H9 (cell line): ENCODE data around the gene NADSYN1. TPM values are rescaled to one million over a fixed set of nuclear protein-coding genes. Genes with fewer than 3 reads are reported as not detected.

Source experiments
- DNase-seq: peaks from one replicate; pipeline ENCODE4 v3.0.0-alpha.2; 2017
- H2AFZ ChIP-seq: one replicate; pipeline ENCODE4 v1.6.1; 2013; ENCODE audit warnings: mild to moderate bottlenecking, low read length, control low read depth, moderate library complexity
- H2AK5ac ChIP-seq: 2 replicates; pipeline ENCODE4 v1.6.1; 2013; ENCODE audit warnings: low read length, control low read depth, mixed read lengths; ENCODE audit not compliant: insufficient read length
- H2BK120ac ChIP-seq: one replicate; pipeline ENCODE4 v1.6.1; 2013; ENCODE audit warnings: low read depth, mild to moderate bottlenecking, low read length, control low read depth, inconsistent platforms; ENCODE audit not compliant: poor library complexity, severe bottlenecking
- H2BK12ac ChIP-seq: 2 replicates; pipeline ENCODE4 v1.6.1; 2013; ENCODE audit warnings: low read length, control low read depth, mixed read lengths, low read depth; ENCODE audit not compliant: insufficient read length
- H2BK15ac ChIP-seq: 2 replicates; pipeline ENCODE4 v1.6.1; 2013; ENCODE audit warnings: low read depth, low read length, control low read depth
- H2BK20ac ChIP-seq: one replicate; pipeline ENCODE4 v1.6.1; 2013; ENCODE audit warnings: low read depth, mild to moderate bottlenecking, low read length, control low read depth, inconsistent platforms; ENCODE audit not compliant: poor library complexity, severe bottlenecking
- H2BK5ac ChIP-seq: 2 replicates; pipeline ENCODE4 v1.6.1; 2013; ENCODE audit warnings: low read length, control low read depth, mixed read lengths; ENCODE audit not compliant: insufficient read length
- H3K14ac ChIP-seq: 2 replicates; pipeline ENCODE4 v1.6.1; 2013; ENCODE audit warnings: low read length, control low read depth; ENCODE audit not compliant: insufficient read depth
- H3K18ac ChIP-seq: 2 replicates; pipeline ENCODE4 v1.6.1; 2013; ENCODE audit warnings: low read depth, mild to moderate bottlenecking, mixed read lengths, low read length, control low read depth; ENCODE audit not compliant: insufficient read length
- H3K23ac ChIP-seq: 2 replicates; pipeline ENCODE4 v1.6.1; 2013; ENCODE audit warnings: low read length, control low read depth, mixed read lengths, low read depth; ENCODE audit not compliant: insufficient read length
- H3K23me2 ChIP-seq: 2 replicates; pipeline ENCODE4 v1.6.1; 2013; ENCODE audit warnings: low read depth, mild to moderate bottlenecking, mixed read lengths, low read length, control low read depth; ENCODE audit not compliant: insufficient read length, poor library complexity, severe bottlenecking
- H3K27ac ChIP-seq: 2 replicates; pipeline ENCODE4 v1.5.1; 2013; ENCODE audit warnings: low read length, control low read depth, mixed read lengths, low read depth; ENCODE audit not compliant: insufficient read length
- H3K27me3 ChIP-seq: 2 replicates; pipeline ENCODE4 v1.6.1; 2013; ENCODE audit warnings: low read length, control low read depth, inconsistent platforms; ENCODE audit not compliant: insufficient read depth
- H3K4ac ChIP-seq: 2 replicates; pipeline ENCODE4 v1.6.1; 2013; ENCODE audit warnings: low read depth, mild to moderate bottlenecking, control low read depth, inconsistent platforms, low read length, moderate library complexity
- H3K4me1 ChIP-seq: 2 replicates; pipeline ENCODE4 v1.6.1; 2013; ENCODE audit warnings: low read length, control low read depth, inconsistent platforms; ENCODE audit not compliant: insufficient read depth
- H3K4me2 ChIP-seq: 2 replicates; pipeline ENCODE4 v1.6.1; 2013; ENCODE audit warnings: low read length, control low read depth, mixed read lengths; ENCODE audit not compliant: insufficient read length, insufficient read depth
- H3K56ac ChIP-seq: 2 replicates; pipeline ENCODE4 v1.6.1; 2013; ENCODE audit warnings: low read depth, mild to moderate bottlenecking, mixed read lengths, low read length, control low read depth; ENCODE audit not compliant: insufficient read length
- H3K79me1 ChIP-seq: 2 replicates; pipeline ENCODE4 v1.6.1; 2013; ENCODE audit warnings: low read depth, mild to moderate bottlenecking, moderate library complexity, low read length, control low read depth, inconsistent platforms; ENCODE audit not compliant: insufficient read depth, poor library complexity, severe bottlenecking
- H3K79me2 ChIP-seq: 2 replicates; pipeline ENCODE4 v1.6.1; 2013; ENCODE audit warnings: low read length, control low read depth, inconsistent platforms; ENCODE audit not compliant: insufficient read depth
- H3K9ac ChIP-seq: 2 replicates; pipeline ENCODE4 v1.6.1; 2013; ENCODE audit warnings: low read length, control low read depth, mixed read lengths; ENCODE audit not compliant: insufficient read length; ENCODE audit errors: extremely low read depth
- H3K9me3 ChIP-seq: one replicate; pipeline ENCODE4 v1.6.1; 2013; ENCODE audit warnings: low read depth, low read length, inconsistent platforms; ENCODE audit not compliant: control insufficient read depth
- H3T11ph ChIP-seq: one replicate; pipeline ENCODE4 v1.6.1; 2013; ENCODE audit warnings: mild to moderate bottlenecking, low read length, control low read depth, inconsistent platforms
- H4K20me1 ChIP-seq: one replicate; pipeline ENCODE4 v1.6.1; 2013; ENCODE audit not compliant: control insufficient read depth, insufficient read length, insufficient read depth
- H4K5ac ChIP-seq: 2 replicates; pipeline ENCODE4 v1.6.1; 2013; ENCODE audit warnings: low read depth, mild to moderate bottlenecking, mixed read lengths, low read length, control low read depth; ENCODE audit not compliant: insufficient read length
- H4K8ac ChIP-seq: replicated peaks from 2 replicates; pipeline ENCODE4 v1.6.1; 2013; ENCODE audit warnings: low read length, control low read depth, mixed read lengths, low read depth; ENCODE audit not compliant: insufficient read length
- H4K91ac ChIP-seq: 2 replicates; pipeline ENCODE4 v1.6.1; 2013; ENCODE audit warnings: low read depth, mild to moderate bottlenecking, moderate library complexity, mixed read lengths, low read length, control low read depth; ENCODE audit not compliant: insufficient read length
- H3K27ac Mint-ChIP-seq, 3 experiments: 2 replicates in 2 of 3; 3 replicates in 1 of 3; pipeline ENCODE4 v1.8.0; 2020 to 2021; ENCODE audit warnings: mixed read lengths in 3 of 3, mild to moderate bottlenecking in 1 of 3, moderate library complexity in 1 of 3
- H3K27me3 Mint-ChIP-seq: 2 replicates; pipeline ENCODE4 v1.8.0; 2021; ENCODE audit warnings: low read depth, mild to moderate bottlenecking, moderate library complexity, mixed read lengths
- H3K36me3 Mint-ChIP-seq, 3 experiments: 2 replicates in 2 of 3; 3 replicates in 1 of 3; pipeline ENCODE4 v1.8.0; 2020 to 2021; ENCODE audit warnings: low read depth in 3 of 3, mixed read lengths in 3 of 3; ENCODE audit not compliant: insufficient read depth in 1 of 3
- H3K4me1 Mint-ChIP-seq, 2 experiments: 2 replicates each; pipeline ENCODE4 v1.8.0; 2020; ENCODE audit warnings: mixed read lengths in 2 of 2
- H3K4me3 Mint-ChIP-seq, 2 experiments: 2 replicates in 1 of 2; 3 replicates in 1 of 2; pipeline ENCODE4 v1.8.0; 2020 to 2021; ENCODE audit warnings: mild to moderate bottlenecking in 2 of 2, mixed read lengths in 2 of 2, moderate library complexity in 1 of 2
- H3K9me3 Mint-ChIP-seq, 2 experiments: 2 replicates in 1 of 2; 3 replicates in 1 of 2; pipeline ENCODE4 v1.8.0; 2020; ENCODE audit warnings: mild to moderate bottlenecking in 2 of 2, mixed read lengths in 2 of 2, moderate library complexity in 1 of 2
- CTCF ChIP-seq: fragments of 200-600 bp; sonication (generic); conservative IDR thresholded peaks from 3 replicates; pipeline ENCODE4 v1.8.0; 2021; ENCODE audit warnings: antibody characterized with exemption, mild to moderate bottlenecking
- WGBS: extraction: QIAGEN DNeasy Blood & Tissue Kit; methylation state at CpG from one replicate; pipeline ENCODE4 v1.1.7; 2013; ENCODE audit warnings: missing lambda C conversion rate, low lambda C conversion rate, mixed read lengths; ENCODE audit not compliant: insufficient read length; ENCODE audit errors: extremely low coverage; 5-methylcytosine and 5-hydroxymethylcytosine counted together
- total RNA-seq: library from RNA; stranded (reverse); gene quantifications from 2 replicates; pipeline ENCODE4 v1.2.1, GENCODE V29; 2021

NADSYN1 gene
- total RNA-seq, 1 experiment from 2014 or later: 44.2 TPM

GRCh38 chr11:71470946-71471345, 17.9 kb downstream of the NADSYN1 start:
- H4K91ac ChIP-seq: no peak overlapping the region
- H3K14ac ChIP-seq: no peak overlapping the region
- no peaks in the 10 kb centered on the region for H3K4me1 ChIP-seq
- H3K4me2 ChIP-seq: no peak overlapping the region
- no peak overlapping the region for H4K5ac ChIP-seq
- no peak overlapping the region for H3K18ac ChIP-seq
- no peak overlapping the region for H2BK5ac ChIP-seq
- H3K27me3 Mint-ChIP-seq: no peaks in the 10 kb centered on the region
- no peak overlapping the region for H3K9ac ChIP-seq
- H3K4me3 Mint-ChIP-seq: no peak overlapping the region
- WGBS: no CpG with 5 or more reads among the region's 6 CpGs
- peaks cover 0 to 2% of the 10 kb centered on the region in 2 experiments; a peak in 1 of 4 replicates for H3K4me1 Mint-ChIP-seq
- H4K20me1 ChIP-seq: no peaks in the 10 kb centered on the region
- no peak overlapping the region for H2AK5ac ChIP-seq
- no peaks in the 10 kb centered on the region for H3K79me1 ChIP-seq
- peaks cover 30 to 65% (median 49%) of the 10 kb centered on the region in 3 experiments; a peak in 6 of 7 replicates for H3K36me3 Mint-ChIP-seq
- H3K4ac ChIP-seq: no peak overlapping the region
- H3K23ac ChIP-seq: no peak overlapping the region
- DNase-seq: no peak
- no peak overlapping the region for H3T11ph ChIP-seq
- peaks cover 16% of the 10 kb centered on the region for H3K9me3 ChIP-seq
- no peaks in the 10 kb centered on the region for H3K27me3 ChIP-seq
- H2BK15ac ChIP-seq: no peak overlapping the region
- no peak overlapping the region for H3K27ac Mint-ChIP-seq
- peaks cover 17 to 21% of the 10 kb centered on the region in 2 experiments for H3K9me3 Mint-ChIP-seq
- no peak overlapping the region for H3K27ac ChIP-seq
- no peak overlapping the region for H2AFZ ChIP-seq
- no peak overlapping the region for H2BK12ac ChIP-seq
- TF ChIP-seq CTCF: no peak
- no peak overlapping the region for H4K8ac ChIP-seq
- no peak overlapping the region for H2BK120ac ChIP-seq
- no peaks in the 10 kb centered on the region for H3K23me2 ChIP-seq
- H2BK20ac ChIP-seq: no peak overlapping the region
- no peak overlapping the region for H3K56ac ChIP-seq
- no peaks in the 10 kb centered on the region for H3K79me2 ChIP-seq
